ENCODE data around the gene RNF111. TPM values are rescaled to one million over a fixed set of nuclear protein-coding genes. Genes with fewer than 3 reads are reported as not detected.

The RNF111 gene
- polyA plus RNA-seq, 2 of the 4 experiments (the other 2 are of a cell fraction), result 25.0 to 42.7 TPM

- Histone ChIP-seq H3K4me1 (peaks cover 18% of the 10 kb centered on the region; the same call in 2 of the 3 replicates), H3K9me3 (no peaks in the 10 kb centered on the region), H3K4me3 (peak overlapping the region; percentile 69), H3K4me2 (peak overlapping the region; percentile 86), H3K27ac (peak overlapping the region; percentile 88 to 96)
- ChIA-PET POLR2A (no interaction called here), CTCF (interaction anchor here (1.0 to 2.4 kb wide), 4 partner anchors 12 to 541 kb away, joined by 5 to 9 read pairs (median 5); no protein-coding TSS in a partner anchor)
- under 1% methylated on average over 26 of the region's 36 CpGs for WGBS (ENCODE audit: missing lambda C conversion rate)
- TF ChIP-seq CHD2 (IDR thresholded peaks at IDR 0.05; ENCODE audit: low read length, partially characterized antibody), result peak; percentile 67
- no peak for TF ChIP-seq PBX3 (IDR thresholded peaks at IDR 0.05)
- TF ChIP-seq POLR2A (IDR thresholded peaks at IDR 0.05; ENCODE audit: low read length), result peak; percentile 39
- TF ChIP-seq KDM5A (IDR thresholded peaks at IDR 0.05), result no peak
- no peak for TF ChIP-seq ZSCAN20 (CRISPR knock-in tag; IDR thresholded peaks at IDR 0.05)
- 0 out of 2 replicates have a peak, but pooled peaks have one; percentile 12 for TF ChIP-seq MYC (IDR thresholded peaks at IDR 0.05; ENCODE audit: borderline replicate concordance, low read length)
- ATAC-seq (peak; percentile 83 to 88), FAIRE-seq (no peak), DNase-seq (ENCODE audit: low read depth in 1 of 2, low spot score in 1 of 2) (peak; percentile 47 to 77)
Measured at GRCh38 chr15:58988006-58988785, 733 bp downstream of the RNF111 start.

GRCh38 chr15:58992181-58992580 lies 4.7 kb downstream of the RNF111 start:
- H3K4me1 ChIP-seq, result peaks cover 13% of the 10 kb centered on the region; the same call in 2 of the 3 replicates
- WGBS (ENCODE audit: missing lambda C conversion rate), result 97% methylated on average over 10 of the region's 10 CpGs
- POLR2A ChIA-PET, result no interaction called here
- H3K27ac ChIP-seq, result no peak overlapping the region
- CTCF ChIA-PET, result interaction anchor here (1.1 kb wide), 1 partner anchor 12 kb away, joined by 3 read pairs; no protein-coding TSS in a partner anchor
- DNase-seq (ENCODE audit: low read depth in 1 of 2, low spot score in 1 of 2) (no peak), FAIRE-seq (no peak), ATAC-seq (no peak)
- no peaks in the 10 kb centered on the region for H3K9me3 ChIP-seq
- TF ChIP-seq CBX8 (IDR thresholded peaks at IDR 0.05) (no peak), MYC (IDR thresholded peaks at IDR 0.05; ENCODE audit: borderline replicate concordance, low read length) (no peak), CBX2 (IDR thresholded peaks at IDR 0.05; ENCODE audit: borderline replicate concordance, low read depth) (no peak), CHD2 (IDR thresholded peaks at IDR 0.05; ENCODE audit: low read length, partially characterized antibody) (no peak), HOXA7 (CRISPR knock-in tag; IDR thresholded peaks at IDR 0.05) (no peak), ZC3H11A (IDR thresholded peaks at IDR 0.05) (no peak), TP53 (CRISPR knock-in tag; IDR thresholded peaks at IDR 0.05) (no peak), CTCF (IDR thresholded peaks at IDR 0.05) (no peak), REST (IDR thresholded peaks at IDR 0.05) (no peak), KDM5A (IDR thresholded peaks at IDR 0.05) (no peak), KDM1A (IDR thresholded peaks at IDR 0.05; ENCODE audit: low read depth) (no peak), RCOR1 (IDR thresholded peaks at IDR 0.05; ENCODE audit: low read depth, low read length) (no peak), JUN (IDR thresholded peaks at IDR 0.05) (no peak), BCL3 (IDR thresholded peaks at IDR 0.05) (no peak)
- no peak overlapping the region for H3K4me3 ChIP-seq
- H3K4me2 ChIP-seq, result no peak overlapping the region
